ENCODE measurements around the gene ST6GAL1. TPM values are rescaled to one million over a fixed set of nuclear protein-coding genes. Genes with fewer than 3 reads are reported as not detected.

The ST6GAL1 gene
- total RNA-seq, 4 donors from 2014 or later: 18.0 to 32.2 (median 20.9) TPM

DNA sequence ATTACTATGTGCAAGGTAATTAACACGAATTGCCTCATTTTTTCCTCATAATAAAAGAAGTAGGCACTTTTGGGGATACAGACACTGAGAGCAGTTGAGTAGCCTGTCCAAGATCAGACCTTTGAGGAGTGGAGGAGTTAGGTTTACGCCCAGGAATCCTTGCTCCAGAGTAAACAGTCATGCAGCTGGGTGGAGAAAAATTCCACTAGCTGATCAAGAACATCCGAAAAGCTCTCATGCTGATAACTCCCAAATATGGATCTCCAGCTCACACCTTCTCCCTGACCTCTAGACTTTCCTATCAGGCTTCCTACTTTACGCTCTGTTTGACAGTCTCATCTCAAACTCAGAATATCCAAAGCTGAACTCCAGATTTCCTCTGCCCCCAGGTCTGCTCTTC is 53.3 kb downstream of the ST6GAL1 start:
- Histone ChIP-seq H3K4me3 (no peak overlapping the region), H3K4me1 (no peaks in the 10 kb centered on the region), H3K9me3 (no peaks in the 10 kb centered on the region), H3K27me3 (peaks cover 4% of the 10 kb centered on the region), H3K36me3 (peaks cover 0 to 5% of the 10 kb centered on the region in 2 donors), H3K27ac (no peak overlapping the region)
- TF ChIP-seq POLR2A (IDR thresholded peaks at IDR 0.05): no peak
- WGBS, 2 donors (ENCODE audit: low coverage in 1 of 2): 54 to 85% methylated on average over 4 of the region's 4 CpGs
- ATAC-seq: no peak

DNA sequence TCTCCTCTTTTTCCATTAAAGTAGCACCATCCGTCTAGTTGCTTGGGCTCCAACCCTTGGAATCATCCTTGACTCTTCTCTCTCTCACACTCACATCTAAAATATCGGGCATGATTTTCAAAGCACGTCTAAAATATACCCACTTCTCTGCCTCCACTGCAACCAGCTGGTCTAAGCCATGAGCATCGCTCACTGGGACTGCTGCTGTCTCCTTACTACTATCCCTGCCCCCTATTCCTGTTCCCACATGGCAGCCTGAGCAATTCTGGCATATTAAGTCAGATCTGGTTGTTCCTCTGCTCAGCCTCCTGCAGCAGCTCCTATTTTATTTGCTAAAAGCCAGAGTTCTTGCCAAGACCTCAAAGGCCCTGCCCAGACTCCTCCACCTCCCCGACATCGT is 53.7 kb downstream of the ST6GAL1 start:
- WGBS, 2 donors (ENCODE audit: low coverage in 1 of 2): 88 to 96% methylated on average over 4 to 6 of the region's 6 CpGs
- H3K27ac ChIP-seq: no peak overlapping the region

GRCh38 chr3:186985661-186986364 is 55.5 kb downstream of the ST6GAL1 start:
- TF ChIP-seq EP300 (IDR thresholded peaks at IDR 0.05) (no peak), POLR2AphosphoS5 (IDR thresholded peaks at IDR 0.05) (no peak), CTCF (IDR thresholded peaks at IDR 0.05) (no peak), POLR2A (IDR thresholded peaks at IDR 0.05) (no peak)
- no peak for ATAC-seq
- Histone ChIP-seq H3K27me3 (peaks cover 4% of the 10 kb centered on the region), H3K36me3 (peaks cover 0 to 5% of the 10 kb centered on the region in 2 donors), H3K4me3 (no peak overlapping the region), H3K4me1 (no peaks in the 10 kb centered on the region), H3K27ac (no peak overlapping the region), H3K9me3 (no peaks in the 10 kb centered on the region)
- WGBS, 2 donors (ENCODE audit: low coverage in 1 of 2): 62 to 78% methylated on average over 12 to 14 of the region's 14 CpGs

More for the DNA sequence above, 53.7 kb downstream of the ST6GAL1 start:
- ATAC-seq: no peak
- Histone ChIP-seq H3K4me1 (no peaks in the 10 kb centered on the region), H3K4me3 (no peak overlapping the region), H3K27me3 (peaks cover 4% of the 10 kb centered on the region), H3K9me3 (no peaks in the 10 kb centered on the region), H3K36me3 (peaks cover 0 to 5% of the 10 kb centered on the region in 2 donors)
- no peak for TF ChIP-seq EP300 (IDR thresholded peaks at IDR 0.05)
- TF ChIP-seq POLR2AphosphoS5 (IDR thresholded peaks at IDR 0.05): no peak
- TF ChIP-seq POLR2A (IDR thresholded peaks at IDR 0.05): no peak
- no peak for TF ChIP-seq CTCF (IDR thresholded peaks at IDR 0.05)

DNA sequence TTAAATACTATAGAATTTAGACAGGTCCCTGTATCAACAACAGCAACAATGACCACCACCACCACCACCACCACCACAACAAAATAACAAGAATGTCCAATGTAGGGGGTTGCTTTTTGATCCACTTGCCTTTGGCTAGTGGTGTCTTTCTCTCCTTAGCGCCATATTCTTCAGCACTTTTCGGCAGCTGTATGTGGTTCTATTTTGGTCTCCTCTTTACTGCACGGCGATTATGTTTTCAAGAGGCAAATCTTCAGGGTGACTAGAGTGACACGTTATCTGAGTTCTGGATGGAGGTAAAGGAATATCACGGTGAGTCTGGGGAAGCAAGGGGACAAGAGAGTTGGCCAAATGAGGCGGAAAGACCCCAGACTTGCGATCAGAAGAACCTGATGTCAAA is 56.1 kb downstream of the ST6GAL1 start:
- H3K36me3 ChIP-seq: no peaks in the 10 kb centered on the region
- no peak for ATAC-seq

DNA sequence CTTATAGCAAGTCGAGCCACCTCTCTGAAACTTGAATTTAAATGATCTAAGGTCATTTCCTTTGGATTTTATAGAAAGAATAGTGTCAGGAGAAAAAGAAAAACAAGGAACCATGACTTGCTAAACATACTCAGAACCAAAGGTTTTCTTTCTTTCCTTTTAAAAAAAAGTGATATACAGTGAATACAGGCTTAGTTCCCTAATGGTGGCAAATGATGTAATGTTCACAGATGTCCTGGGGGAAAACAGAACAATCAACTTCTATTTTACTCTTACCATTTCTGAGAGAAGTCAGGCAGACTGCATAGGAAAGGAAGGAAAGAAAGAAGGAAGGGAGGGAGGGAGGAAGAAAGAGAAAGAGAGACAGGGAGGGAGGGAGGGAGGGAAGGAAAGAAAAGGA is 56.5 kb downstream of the ST6GAL1 start:
- TF ChIP-seq POLR2A (IDR thresholded peaks at IDR 0.05) (no peak), CTCF (IDR thresholded peaks at IDR 0.05) (no peak), POLR2AphosphoS5 (IDR thresholded peaks at IDR 0.05) (no peak), EP300 (IDR thresholded peaks at IDR 0.05) (no peak)
- WGBS, 2 donors (ENCODE audit: low coverage in 1 of 2): 67 to 82% methylated on average over 1 of the region's 1 CpG
- Histone ChIP-seq H3K36me3 (no peaks in the 10 kb centered on the region), H3K27ac (no peak overlapping the region), H3K9me3 (no peaks in the 10 kb centered on the region), H3K27me3 (peaks cover 4% of the 10 kb centered on the region), H3K4me3 (no peak overlapping the region), H3K4me1 (no peaks in the 10 kb centered on the region)
- no peak for ATAC-seq

More for the DNA sequence above, 56.1 kb downstream of the ST6GAL1 start:
- 83 to 100% methylated on average over 1 to 8 of the region's 8 CpGs for WGBS, 2 donors (ENCODE audit: low coverage in 1 of 2)
- Histone ChIP-seq H3K27ac (peak overlapping the region in 1 of 4 donors; percentile 11), H3K4me1 (no peaks in the 10 kb centered on the region), H3K4me3 (no peak overlapping the region), H3K27me3 (peaks cover 4% of the 10 kb centered on the region), H3K9me3 (no peaks in the 10 kb centered on the region)
- TF ChIP-seq EP300 (IDR thresholded peaks at IDR 0.05) (no peak), POLR2A (IDR thresholded peaks at IDR 0.05) (no peak), CTCF (IDR thresholded peaks at IDR 0.05) (no peak), POLR2AphosphoS5 (IDR thresholded peaks at IDR 0.05) (no peak)

Data from gastroesophageal sphincter (tissue), 4 donors.